GM12875 (cell line): Measurements from ENCODE around the gene FAM167B.
A peak's percentile ranks its signal among the peaks of the same experiment; 100 is the strongest.
"Not testable (repeated sequence)": the region's sequence is repeated elsewhere in the genome, so short reads cannot be mapped to it uniquely, and the experiment has no call there.

Experiments used
- H3K4me3 ChIP-seq: one replicate; pipeline ENCODE4 v1.5.1; 2011; ENCODE audit warnings: low read depth, low read length, control low read depth
- TF ChIP-seq, protein P1 (sequence below): IDR thresholded peaks from 2 replicates; pipeline ENCODE4 v1.5.1; 2011; ENCODE audit warnings: low read depth, mild to moderate bottlenecking, control low read depth, inconsistent platforms, low read length, moderate library complexity, borderline replicate concordance; ENCODE audit not compliant: insufficient read depth

FAM167B gene

DNA sequence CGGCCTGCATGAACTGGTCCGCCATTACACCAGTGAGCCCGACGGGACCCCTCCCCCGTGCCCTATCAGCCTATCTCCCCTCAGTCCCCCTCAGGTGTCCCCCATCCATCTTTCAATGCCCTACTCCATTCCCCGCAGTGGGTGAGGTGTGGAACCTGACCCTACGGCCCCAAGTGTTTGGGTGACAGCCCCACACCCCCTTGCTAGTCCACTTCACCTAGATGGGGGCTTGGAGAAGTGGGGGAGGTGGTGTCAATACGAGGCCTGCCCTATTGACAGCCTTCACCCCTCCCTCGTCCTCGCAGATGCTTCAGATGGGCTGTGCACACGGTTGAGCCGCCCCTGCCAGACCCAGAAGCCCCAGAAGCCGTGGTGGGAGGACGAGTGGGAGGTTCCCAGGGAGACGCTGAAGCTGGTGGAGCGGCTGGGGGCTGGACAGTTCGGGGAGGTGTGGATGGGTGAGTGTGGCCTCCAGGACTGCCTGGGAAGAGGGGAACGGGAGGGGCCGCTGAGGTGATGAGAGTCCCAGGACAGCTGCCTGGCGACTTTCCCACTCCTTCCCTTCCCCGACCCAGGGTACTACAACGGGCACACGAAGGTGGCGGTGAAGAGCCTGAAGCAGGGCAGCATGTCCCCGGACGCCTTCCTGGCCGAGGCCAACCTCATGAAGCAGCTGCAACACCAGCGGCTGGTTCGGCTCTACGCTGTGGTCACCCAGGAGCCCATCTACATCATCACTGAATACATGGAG lies 29.2 kb downstream of the FAM167B start:
- H3K4me3 ChIP-seq, result no peak overlapping the region
- TF ChIP-seq, protein P1, sequence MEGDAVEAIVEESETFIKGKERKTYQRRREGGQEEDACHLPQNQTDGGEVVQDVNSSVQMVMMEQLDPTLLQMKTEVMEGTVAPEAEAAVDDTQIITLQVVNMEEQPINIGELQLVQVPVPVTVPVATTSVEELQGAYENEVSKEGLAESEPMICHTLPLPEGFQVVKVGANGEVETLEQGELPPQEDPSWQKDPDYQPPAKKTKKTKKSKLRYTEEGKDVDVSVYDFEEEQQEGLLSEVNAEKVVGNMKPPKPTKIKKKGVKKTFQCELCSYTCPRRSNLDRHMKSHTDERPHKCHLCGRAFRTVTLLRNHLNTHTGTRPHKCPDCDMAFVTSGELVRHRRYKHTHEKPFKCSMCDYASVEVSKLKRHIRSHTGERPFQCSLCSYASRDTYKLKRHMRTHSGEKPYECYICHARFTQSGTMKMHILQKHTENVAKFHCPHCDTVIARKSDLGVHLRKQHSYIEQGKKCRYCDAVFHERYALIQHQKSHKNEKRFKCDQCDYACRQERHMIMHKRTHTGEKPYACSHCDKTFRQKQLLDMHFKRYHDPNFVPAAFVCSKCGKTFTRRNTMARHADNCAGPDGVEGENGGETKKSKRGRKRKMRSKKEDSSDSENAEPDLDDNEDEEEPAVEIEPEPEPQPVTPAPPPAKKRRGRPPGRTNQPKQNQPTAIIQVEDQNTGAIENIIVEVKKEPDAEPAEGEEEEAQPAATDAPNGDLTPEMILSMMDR, result no peak

DNA sequence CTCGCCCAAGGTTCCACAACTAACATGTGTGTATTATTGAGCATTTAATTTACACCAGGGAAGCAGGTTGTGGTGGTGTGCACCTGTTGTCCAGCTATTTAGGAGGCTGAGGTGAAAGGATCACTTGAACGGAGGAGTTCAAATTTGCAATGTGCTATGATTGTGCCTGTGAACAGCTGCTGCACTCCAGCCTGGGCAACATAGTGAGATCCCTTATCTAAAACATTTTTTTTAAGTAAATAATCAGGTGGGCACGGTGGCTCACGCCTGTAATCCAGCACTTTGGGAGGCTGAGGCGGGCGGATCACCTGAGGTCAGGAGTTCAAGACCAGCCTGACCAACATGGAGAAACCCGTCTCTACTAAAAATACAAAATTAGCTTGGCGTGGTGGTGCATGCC lies 37.8 kb downstream of the FAM167B start:
- not testable (repeated sequence) for H3K4me3 ChIP-seq

DNA sequence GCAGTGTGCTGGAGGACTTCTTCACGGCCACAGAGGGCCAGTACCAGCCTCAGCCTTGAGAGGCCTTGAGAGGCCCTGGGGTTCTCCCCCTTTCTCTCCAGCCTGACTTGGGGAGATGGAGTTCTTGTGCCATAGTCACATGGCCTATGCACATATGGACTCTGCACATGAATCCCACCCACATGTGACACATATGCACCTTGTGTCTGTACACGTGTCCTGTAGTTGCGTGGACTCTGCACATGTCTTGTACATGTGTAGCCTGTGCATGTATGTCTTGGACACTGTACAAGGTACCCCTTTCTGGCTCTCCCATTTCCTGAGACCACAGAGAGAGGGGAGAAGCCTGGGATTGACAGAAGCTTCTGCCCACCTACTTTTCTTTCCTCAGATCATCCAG lies 38.6 kb downstream of the FAM167B start:
- TF ChIP-seq, protein P1, result no peak
- H3K4me3 ChIP-seq, result no peak overlapping the region

DNA sequence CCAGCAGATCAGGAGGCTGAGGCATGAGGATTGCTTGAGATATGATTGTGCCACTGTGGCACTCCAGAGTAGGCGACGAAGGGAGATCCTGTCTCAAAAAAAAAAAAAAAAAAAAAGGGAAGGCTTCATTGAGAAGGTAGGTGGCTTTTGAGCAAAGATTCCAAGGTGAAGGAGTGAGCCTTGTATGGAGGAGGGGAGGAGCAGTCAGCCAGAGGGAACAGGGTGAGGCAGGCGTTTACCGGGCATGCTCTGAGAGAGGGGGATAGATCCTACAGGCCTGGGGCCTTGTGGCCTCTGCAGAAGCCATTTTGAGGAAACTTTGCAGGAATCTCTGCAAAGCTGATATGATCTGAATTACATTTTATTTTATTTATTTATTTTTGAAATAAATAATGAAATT lies 39.7 kb downstream of the FAM167B start:
- TF ChIP-seq, protein P1, result no peak
- H3K4me3 ChIP-seq, result no peak overlapping the region

DNA sequence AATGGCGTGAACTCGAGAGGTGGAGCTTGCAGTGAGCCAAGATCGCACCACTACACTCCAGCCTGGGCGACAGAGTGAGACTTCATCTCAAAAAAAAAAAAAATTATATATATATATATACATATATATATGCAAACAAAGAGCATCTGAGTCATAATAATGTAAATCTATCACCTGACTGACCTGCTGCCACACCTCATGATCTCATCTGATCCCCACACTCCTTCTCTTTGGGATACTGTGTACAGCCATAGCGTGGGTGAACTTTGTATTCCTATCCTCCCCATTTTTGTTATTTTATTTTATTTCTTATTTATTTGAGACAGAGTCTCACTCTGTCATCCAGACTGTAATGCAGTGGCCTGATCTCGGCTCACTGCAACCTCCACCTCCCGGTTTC lies 42.2 kb downstream of the FAM167B start:
- TF ChIP-seq, protein P1, result no peak
- no peak overlapping the region for H3K4me3 ChIP-seq

DNA sequence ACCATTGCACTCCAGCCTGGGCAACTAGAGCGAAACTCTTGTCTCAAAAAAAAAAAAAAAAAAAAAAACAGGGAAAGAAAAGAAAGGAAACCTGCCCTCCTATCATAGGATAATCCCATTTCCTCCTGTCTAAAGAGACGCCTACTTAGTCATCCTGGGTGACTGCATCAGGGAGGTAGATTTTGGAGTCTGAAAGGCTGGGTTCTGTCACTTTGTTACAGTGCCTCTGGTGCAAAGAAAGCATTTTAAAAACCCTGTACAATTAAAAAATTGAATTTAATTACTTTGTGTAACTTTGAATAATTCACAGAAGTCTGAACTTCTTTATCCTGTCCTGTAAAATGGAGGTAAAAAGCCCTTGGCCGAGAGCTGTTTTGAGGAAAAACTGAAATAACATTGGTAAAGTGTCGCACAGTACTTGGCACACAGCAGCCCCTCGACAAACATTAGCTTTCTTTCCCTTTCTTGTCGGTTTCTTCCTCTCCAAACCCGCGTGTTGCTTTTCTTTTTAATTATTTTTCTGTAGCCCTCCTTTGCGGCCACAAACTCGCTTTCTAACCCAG lies 44.2 kb downstream of the FAM167B start:
- TF ChIP-seq, protein P1, result no peak
- H3K4me3 ChIP-seq, result peak overlapping the region; percentile 94

DNA sequence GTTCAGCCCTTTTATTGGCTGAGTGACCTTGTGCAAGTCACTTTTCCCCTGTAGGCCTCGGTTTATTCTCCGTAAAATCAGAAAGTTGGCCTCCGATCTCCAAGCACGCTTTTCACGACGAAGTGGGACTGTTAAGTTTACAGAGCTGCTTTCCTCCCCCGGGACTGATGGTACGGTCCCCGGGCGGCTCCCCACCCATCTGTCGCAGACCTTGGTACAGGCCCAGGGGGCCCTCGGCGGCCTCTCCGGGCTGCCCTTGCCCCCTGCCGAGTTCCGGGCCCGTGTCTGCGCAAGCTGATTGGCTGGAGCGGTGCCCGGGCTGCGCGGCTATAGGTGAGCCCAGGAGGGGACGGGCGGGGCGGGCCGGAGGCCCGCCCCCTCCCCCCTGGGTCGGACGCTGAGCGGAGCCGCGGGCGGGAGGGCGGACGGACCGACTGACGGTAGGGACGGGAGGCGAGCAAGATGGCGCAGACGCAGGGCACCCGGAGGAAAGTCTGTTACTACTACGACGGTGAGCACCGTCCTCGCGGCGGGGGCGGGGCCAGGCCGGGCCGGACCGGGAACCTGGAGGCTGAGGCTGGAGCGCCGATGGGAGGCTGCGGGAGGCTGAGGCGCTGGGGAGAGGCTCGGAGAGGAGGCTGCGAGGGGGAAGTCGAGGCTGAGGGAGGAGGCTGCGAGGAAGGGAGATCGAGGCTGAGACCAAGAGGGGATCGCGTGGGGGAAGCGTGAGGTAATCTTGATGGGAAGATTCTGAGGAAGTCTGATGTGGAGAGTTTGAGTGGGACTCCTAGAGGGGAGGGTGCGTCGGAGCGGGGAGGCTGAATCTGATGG lies 44.9 kb downstream of the FAM167B start, which contains the start of gene HDAC1:
Gene HDAC1, plus strand, starts transcription at position 376 of the 831 bp plus-strand sequence. Its CDS starts 87 bp downstream, at position 463.
- TF ChIP-seq, protein P1, result no peak
- peak within 1 kb of the TSS; percentile 94 for H3K4me3 ChIP-seq

DNA sequence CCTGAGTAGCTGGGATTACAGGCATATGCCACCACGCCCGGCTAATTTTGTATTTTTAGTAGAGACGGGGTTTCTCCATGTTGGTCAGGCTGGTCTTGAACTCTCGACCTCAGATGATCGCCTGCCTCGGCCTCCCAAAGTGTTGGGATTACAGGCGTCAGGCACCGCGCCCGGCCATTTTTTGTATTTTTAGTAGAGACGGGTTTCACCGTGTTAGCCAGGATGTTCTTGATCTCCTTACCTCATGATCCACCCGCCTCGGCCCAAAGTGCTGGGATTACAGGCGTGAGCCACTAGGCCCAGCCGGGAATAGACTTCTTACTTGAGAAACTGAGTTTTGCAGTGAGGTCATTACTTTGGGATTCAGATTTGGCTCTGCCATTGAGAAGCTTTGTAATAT lies 51.2 kb downstream of the FAM167B start:
- not testable (repeated sequence) for H3K4me3 ChIP-seq
